ENCODE results near the gene PLCH2. TPM values are rescaled to one million over a fixed set of nuclear protein-coding genes. Genes with fewer than 3 reads are reported as not detected.

Gene PLCH2
- total RNA-seq, 2 donors from 2014 or later = 5.5 to 6.9 TPM

DNA sequence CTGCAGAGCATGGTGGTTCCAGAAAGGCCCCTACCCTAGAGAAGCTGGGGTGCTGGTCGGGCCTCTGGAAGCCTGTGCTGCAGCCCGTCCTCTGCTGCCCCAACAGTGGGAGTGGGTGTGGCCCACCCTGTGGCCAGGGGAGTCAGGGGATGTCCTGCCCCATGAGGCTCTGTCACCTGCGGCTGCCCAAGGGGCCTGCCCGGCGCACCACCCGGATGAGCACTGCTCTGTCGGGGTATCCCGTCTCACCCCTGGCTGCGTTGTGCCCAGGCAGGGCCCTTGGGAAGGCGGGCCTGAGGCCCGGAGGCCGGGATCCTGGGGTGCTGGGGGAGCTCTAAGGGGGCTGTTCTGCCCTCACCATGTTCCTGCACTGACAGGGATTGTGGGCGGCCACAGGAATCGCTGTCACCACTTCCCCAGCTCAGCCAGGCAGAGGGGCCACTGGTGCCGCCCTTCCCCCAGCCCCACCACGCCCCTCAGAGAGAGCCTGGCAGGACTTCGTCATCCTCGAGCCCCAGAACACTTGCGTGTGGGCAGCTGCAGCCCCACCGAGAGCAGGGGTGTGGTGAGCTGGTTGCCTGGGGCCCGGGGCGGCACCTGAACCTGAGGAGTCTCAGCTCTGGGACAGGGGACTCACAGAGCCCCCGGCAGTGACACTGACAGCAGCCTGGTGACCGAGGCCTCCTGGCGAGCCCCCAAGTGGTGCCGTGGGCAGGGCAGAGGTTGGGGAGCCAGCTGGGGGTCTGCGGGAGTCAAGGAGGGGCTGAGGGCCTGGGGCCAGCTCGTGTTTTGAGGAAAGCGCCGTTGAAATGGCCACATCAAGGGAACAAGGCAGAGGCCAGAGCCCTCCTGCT is 30.1 kb downstream of the PLCH2 start:
- ATAC-seq = no peak

DNA sequence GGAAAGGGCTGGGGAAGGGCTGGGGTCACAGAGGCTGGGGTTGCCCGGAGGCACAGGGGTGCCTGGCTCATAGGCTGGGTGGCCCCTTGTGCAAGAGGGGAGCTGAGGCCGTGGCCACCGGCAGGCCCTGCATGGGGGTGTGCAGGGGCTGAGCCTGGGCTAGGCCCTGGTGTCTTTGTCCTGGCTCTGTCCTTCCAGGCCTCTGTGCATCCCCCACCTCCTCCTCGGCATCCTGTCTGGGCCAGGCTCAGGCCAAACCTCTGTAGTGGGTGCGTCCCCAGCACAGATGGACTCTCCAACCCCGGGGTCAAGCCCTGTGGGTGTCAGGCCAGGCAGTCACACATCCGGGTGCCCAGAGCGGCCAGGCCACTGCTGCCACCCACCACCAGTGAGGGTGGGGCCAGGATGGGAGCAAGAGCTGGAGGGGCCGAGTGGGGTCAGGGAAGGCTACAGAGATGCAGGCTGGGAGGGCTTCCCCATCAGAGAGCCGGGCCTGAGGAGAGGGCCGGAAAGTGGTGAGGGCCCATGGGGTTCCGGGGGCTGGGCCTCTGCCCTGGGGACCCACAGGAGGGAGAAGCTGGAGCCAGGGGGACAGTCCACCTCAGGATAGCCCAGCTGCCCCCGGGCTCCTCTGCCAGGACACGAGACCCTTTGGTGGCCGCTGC is 30.9 kb downstream of the PLCH2 start:
- H3K27me3 Mint-ChIP-seq = no peaks in the 10 kb centered on the region
- ATAC-seq = no peak
- H3K36me3 Mint-ChIP-seq = no peaks in the 10 kb centered on the region

More for the DNA sequence above, 30.1 kb downstream of the PLCH2 start:
- Mint-ChIP-seq H3K9me3 (no peaks in the 10 kb centered on the region), H3K27ac (no peak overlapping the region), H3K27me3 (no peaks in the 10 kb centered on the region), H3K36me3 (no peaks in the 10 kb centered on the region), H3K4me3 (no peak overlapping the region), H3K4me1 (ENCODE audit: low read depth in 2 of 2) (no peaks in the 10 kb centered on the region)
- DNase-seq (ENCODE audit: low spot score) = no peak

DNA sequence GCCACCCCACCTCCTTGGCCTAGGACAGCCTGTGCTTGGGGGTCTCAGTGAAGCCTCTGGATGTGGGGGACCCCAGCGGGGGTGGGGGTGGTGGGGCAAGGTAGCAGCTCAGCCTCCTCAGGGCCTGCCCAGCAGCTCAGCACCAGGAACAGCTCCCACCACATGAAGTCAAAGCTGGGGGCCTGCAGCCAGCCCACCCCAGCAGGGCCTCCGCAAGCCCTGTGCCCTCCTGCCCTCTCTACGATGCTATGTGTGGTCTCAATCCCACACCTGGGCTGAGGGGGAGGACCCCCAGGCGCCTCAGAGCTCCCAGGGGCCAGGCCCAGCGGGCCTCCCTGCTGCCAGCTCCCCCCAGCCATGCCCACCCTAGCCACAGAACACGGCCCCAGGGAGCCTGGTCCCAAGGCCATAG is 31.7 kb downstream of the PLCH2 start:
- Mint-ChIP-seq H3K27ac (no peak overlapping the region), H3K27me3 (no peaks in the 10 kb centered on the region), H3K4me1 (ENCODE audit: low read depth in 2 of 2) (no peaks in the 10 kb centered on the region), H3K9me3 (no peaks in the 10 kb centered on the region), H3K4me3 (no peak overlapping the region), H3K36me3 (no peaks in the 10 kb centered on the region)
- DNase-seq (ENCODE audit: low spot score) = no peak
- ATAC-seq = no peak

More for the DNA sequence above, 30.9 kb downstream of the PLCH2 start:
- DNase-seq (ENCODE audit: low spot score) = no peak
- Mint-ChIP-seq H3K27ac (no peak overlapping the region), H3K4me1 (ENCODE audit: low read depth in 2 of 2) (no peaks in the 10 kb centered on the region), H3K9me3 (no peaks in the 10 kb centered on the region), H3K4me3 (no peak overlapping the region)

GRCh38 chr1:2508180-2508579 is 32.1 kb downstream of the PLCH2 start:
- no peak overlapping the region for H3K4me3 Mint-ChIP-seq
- DNase-seq (ENCODE audit: low spot score) (no peak), ATAC-seq (no peak)
- H3K27ac Mint-ChIP-seq = no peak overlapping the region
- H3K9me3 Mint-ChIP-seq = no peaks in the 10 kb centered on the region
- no peaks in the 10 kb centered on the region for H3K27me3 Mint-ChIP-seq
- H3K36me3 Mint-ChIP-seq = no peaks in the 10 kb centered on the region
- H3K4me1 Mint-ChIP-seq (ENCODE audit: low read depth in 2 of 2) = no peaks in the 10 kb centered on the region

DNA sequence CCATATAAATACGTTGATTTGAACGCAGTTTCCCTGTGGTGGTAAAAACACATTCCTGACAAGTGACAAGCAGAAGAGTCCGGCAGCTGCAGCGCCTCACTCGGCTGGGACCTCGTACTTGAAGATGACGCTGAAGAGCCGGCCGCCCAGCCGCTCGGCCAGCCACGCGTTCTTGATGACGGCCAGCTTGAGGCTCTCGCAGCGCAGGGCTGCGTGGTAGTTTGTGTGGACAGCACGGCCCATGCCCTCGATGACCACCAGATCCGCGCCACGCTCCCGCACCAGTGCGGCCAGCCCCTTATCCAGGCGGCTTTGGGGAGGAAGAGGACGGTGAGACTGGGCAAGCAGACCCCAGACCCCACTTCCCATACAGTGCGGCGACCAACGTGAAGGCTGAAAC is 32.7 kb downstream of the PLCH2 start:
- no peak for ATAC-seq
- Mint-ChIP-seq H3K27ac (no peak overlapping the region), H3K27me3 (no peaks in the 10 kb centered on the region), H3K9me3 (no peaks in the 10 kb centered on the region), H3K4me1 (ENCODE audit: low read depth in 2 of 2) (no peaks in the 10 kb centered on the region), H3K4me3 (no peak overlapping the region), H3K36me3 (no peaks in the 10 kb centered on the region)
- no peak for DNase-seq (ENCODE audit: low spot score)

- Mint-ChIP-seq H3K9me3 (no peaks in the 10 kb centered on the region), H3K36me3 (no peaks in the 10 kb centered on the region), H3K4me1 (ENCODE audit: low read depth in 2 of 2) (no peaks in the 10 kb centered on the region), H3K4me3 (no peak overlapping the region), H3K27me3 (no peaks in the 10 kb centered on the region), H3K27ac (no peak overlapping the region)
- no peak for ATAC-seq
- no peak for DNase-seq (ENCODE audit: low spot score)
Measured at GRCh38 chr1:2509589-2509988, 33.5 kb downstream of the PLCH2 start.

DNA sequence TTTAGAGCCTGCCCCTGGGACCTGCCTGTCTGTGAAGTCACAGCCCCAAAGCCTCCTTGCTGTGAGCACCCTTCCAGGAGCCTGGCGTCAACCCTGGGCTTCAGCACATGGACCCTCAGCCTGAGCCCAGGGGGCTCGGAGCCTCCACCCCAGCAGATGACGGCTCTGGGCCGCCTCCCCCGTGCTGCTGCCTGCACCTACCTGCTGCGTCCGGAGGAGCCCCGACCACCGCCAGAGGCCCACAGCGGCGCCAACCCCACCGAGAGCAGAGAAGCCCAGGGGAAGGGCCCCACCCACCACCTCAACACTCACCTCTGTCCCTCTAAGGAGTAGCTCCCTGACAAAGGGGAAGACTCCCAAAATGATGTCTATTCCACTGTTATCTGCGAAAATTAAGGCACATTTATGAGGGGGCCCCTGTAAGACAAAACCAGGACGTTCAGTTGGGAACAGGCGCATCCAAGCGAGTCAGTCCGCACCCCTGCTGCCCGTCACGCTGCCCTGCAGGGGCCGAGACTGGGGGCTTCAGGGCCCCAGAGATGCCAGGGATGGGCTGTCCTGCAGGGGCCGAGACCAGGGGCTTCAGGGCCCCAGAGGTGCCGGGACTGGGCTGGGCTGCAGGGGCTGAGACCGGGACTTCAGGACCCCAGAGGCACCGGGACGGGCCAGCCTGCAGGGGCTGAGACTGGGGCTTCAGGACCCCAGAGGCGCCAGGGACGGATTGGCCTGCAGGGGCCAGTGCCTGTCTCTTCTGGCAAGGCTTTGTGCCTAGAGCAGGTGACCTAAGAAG is 34.5 kb downstream of the PLCH2 start:
- Mint-ChIP-seq H3K9me3 (no peaks in the 10 kb centered on the region), H3K27me3 (no peaks in the 10 kb centered on the region), H3K4me1 (ENCODE audit: low read depth in 2 of 2) (no peaks in the 10 kb centered on the region), H3K36me3 (no peaks in the 10 kb centered on the region), H3K4me3 (no peak overlapping the region), H3K27ac (no peak overlapping the region)
- ATAC-seq (no peak), DNase-seq (ENCODE audit: low spot score) (no peak)

- Mint-ChIP-seq H3K4me1 (ENCODE audit: low read depth in 2 of 2) (no peaks in the 10 kb centered on the region), H3K27me3 (no peaks in the 10 kb centered on the region), H3K36me3 (no peaks in the 10 kb centered on the region), H3K9me3 (no peaks in the 10 kb centered on the region), H3K4me3 (no peak overlapping the region), H3K27ac (no peak overlapping the region)
- no peak for DNase-seq (ENCODE audit: low spot score)
- no peak for ATAC-seq
Measured at GRCh38 chr1:2512862-2513421, 36.9 kb downstream of the PLCH2 start.

DNA sequence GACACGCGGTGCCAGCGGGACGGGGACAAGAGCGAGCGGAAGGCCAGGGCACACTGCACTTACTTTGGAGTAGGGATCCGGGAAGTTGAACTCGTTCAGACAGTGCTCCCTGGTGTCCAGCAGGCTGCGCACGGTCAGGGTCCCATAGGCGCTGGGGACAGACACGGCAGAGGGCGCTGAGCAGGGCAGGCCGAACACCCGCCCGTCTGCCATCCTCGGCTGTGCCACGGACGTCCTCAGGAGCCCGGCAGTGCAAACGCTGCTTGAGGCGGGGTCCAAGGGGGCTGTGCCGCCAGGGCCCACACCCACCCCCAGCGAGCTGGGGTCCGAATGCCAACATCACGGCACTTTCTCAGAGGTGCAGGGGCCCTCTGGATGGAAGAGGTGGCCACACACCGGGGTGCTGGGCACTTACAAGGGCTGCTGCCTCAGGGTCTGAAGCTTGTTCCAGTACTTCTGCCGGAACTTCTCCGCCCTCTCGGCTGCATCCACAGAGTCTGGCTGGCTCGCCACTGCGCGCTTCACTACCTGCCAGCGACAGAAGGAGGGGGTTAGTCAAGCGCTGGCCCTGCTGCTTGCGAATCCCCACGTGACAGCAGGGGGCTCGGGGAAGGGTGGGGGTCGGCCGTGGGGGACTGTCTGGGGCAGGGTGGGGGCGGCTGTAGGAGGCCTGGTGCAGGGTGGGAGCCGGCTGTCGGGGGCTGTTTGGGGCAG is 38.0 kb downstream of the PLCH2 start:
- H3K27ac Mint-ChIP-seq = no peak overlapping the region
- H3K9me3 Mint-ChIP-seq = no peaks in the 10 kb centered on the region
- H3K27me3 Mint-ChIP-seq = no peaks in the 10 kb centered on the region
- ATAC-seq (no peak), DNase-seq (ENCODE audit: low spot score) (no peak)
- H3K4me1 Mint-ChIP-seq (ENCODE audit: low read depth in 2 of 2) = no peaks in the 10 kb centered on the region
- H3K4me3 Mint-ChIP-seq = no peak overlapping the region
- H3K36me3 Mint-ChIP-seq = no peaks in the 10 kb centered on the region

GRCh38 chr1:2514863-2515762 is 39.0 kb downstream of the PLCH2 start:
- H3K27ac Mint-ChIP-seq = no peak overlapping the region
- no peaks in the 10 kb centered on the region for H3K4me1 Mint-ChIP-seq (ENCODE audit: low read depth in 2 of 2)
- no peaks in the 10 kb centered on the region for H3K9me3 Mint-ChIP-seq
- H3K36me3 Mint-ChIP-seq = no peaks in the 10 kb centered on the region
- ATAC-seq (no peak), DNase-seq (ENCODE audit: low spot score) (no peak)
- no peak overlapping the region for H3K4me3 Mint-ChIP-seq
- H3K27me3 Mint-ChIP-seq = no peaks in the 10 kb centered on the region

DNA sequence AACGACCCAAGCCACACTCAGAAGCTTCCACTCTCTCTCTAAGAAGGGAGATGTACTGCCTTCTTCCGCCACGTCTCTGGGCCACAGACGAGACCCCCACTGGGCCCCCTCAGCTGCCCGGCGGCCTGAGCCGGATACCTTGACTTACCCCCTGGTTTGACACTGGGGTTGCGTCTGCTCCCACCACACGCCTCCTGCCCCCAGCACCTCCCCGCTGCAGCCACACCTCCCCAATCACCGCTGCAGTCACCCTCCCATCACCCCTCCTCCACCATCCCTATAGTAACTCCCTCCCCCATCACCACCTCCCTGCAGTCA is 39.6 kb downstream of the PLCH2 start:
- no peaks in the 10 kb centered on the region for H3K9me3 Mint-ChIP-seq
- H3K4me3 Mint-ChIP-seq = no peak overlapping the region
- DNase-seq (ENCODE audit: low spot score) (no peak), ATAC-seq (no peak)
- H3K27me3 Mint-ChIP-seq = no peaks in the 10 kb centered on the region
- no peak overlapping the region for H3K27ac Mint-ChIP-seq
- H3K4me1 Mint-ChIP-seq (ENCODE audit: low read depth in 2 of 2) = no peaks in the 10 kb centered on the region
- no peaks in the 10 kb centered on the region for H3K36me3 Mint-ChIP-seq

DNA sequence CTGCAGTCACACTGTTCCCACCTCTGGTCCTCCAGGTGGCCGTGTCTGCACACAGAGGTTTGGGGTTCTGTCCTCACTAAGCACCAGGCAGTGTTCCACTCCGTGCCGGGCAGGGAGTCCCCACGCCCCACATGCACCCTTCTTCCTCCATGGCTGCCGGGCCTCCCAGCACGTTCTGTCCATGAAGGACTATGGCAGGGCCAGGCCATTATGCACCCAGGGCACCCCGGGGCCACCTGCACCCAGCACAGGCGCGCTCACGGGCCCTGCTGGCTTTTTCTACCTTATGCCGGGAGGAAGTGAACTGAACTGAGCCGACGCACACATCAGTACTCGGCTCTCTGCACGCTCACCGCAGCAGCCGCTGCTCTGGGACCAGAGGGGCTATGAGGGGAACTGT is 40.0 kb downstream of the PLCH2 start:
- Mint-ChIP-seq H3K36me3 (no peaks in the 10 kb centered on the region), H3K9me3 (no peaks in the 10 kb centered on the region), H3K4me1 (ENCODE audit: low read depth in 2 of 2) (no peaks in the 10 kb centered on the region), H3K4me3 (no peak overlapping the region), H3K27ac (no peak overlapping the region), H3K27me3 (no peaks in the 10 kb centered on the region)
- ATAC-seq = no peak
- no peak for DNase-seq (ENCODE audit: low spot score)

DNA sequence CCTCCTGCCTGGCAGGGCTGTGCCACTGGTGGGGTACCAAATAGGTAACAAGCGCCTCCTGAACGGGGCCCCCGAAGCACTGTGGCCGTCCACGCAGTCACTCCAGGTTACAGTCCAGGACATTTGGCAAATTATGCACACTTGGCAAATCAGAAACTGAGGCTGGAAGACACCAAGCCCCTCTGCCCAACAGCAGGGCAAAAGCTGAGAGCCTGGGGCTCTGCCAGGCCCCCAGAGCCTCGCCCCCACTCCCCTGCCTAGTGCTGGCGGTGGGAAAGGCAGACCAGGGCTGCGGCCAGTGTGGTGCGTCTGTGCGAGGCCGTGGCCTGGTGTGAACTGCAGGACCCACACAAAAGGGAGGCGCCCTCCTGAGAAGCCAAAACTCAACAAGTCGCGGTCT is 40.9 kb downstream of the PLCH2 start:
- H3K27ac Mint-ChIP-seq = no peak overlapping the region
- H3K36me3 Mint-ChIP-seq = no peaks in the 10 kb centered on the region
- H3K4me3 Mint-ChIP-seq = no peak overlapping the region
- H3K27me3 Mint-ChIP-seq = no peaks in the 10 kb centered on the region
- H3K9me3 Mint-ChIP-seq = no peaks in the 10 kb centered on the region
- no peaks in the 10 kb centered on the region for H3K4me1 Mint-ChIP-seq (ENCODE audit: low read depth in 2 of 2)
- no peak for DNase-seq (ENCODE audit: low spot score)
- no peak for ATAC-seq
